ENCODE data around the gene COPS4. TPM values are rescaled to one million over a fixed set of nuclear protein-coding genes. Genes with fewer than 3 reads are reported as not detected.

The COPS4 gene
- total and polyA plus RNA-seq, 2 of the 8 experiments (the other 6 are each of a cell fraction or from before 2014, with no cell fraction given), result 14.9 to 28.3 TPM

DNA sequence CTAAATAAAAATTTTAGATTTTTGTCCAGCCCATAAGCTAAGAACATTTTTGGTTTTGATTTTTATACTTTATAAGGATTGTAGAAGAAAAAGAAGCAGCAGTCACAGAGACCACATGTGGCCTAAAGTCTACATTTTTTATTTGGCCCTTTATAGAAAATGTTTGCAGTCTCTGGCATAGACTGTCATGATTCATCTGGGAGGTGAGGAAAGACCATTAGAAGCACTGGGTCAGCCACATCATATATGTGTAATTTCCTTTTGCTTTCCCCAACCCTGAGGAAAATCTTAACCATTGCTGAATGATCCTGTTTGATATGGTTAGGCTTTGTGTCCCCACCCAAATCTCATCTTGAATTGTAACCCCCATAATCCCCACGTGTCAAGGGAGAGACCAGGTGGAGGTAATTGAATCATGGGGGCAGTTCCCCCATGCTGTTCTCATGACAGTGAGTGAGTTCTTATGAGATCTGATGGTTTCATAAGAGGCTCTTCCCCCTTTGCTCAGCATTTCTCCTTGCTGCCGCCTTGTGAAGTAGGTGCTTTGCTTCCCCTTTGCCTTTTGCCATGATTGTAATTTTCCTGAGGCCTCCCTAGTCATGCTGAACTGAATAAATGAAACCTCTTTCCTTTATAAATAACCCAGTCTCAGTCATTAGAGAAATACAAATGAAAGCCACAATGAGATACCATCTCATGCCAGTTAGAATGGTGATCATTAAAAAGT is 12.1 kb upstream of the COPS4 start:
- no peak overlapping the region for H3K18ac ChIP-seq (ENCODE audit: extremely low read depth, low read length)
- H3K4ac ChIP-seq (replicated peaks; ENCODE audit: insufficient read length, low read depth, low read length), result no peak overlapping the region
- DNase-seq (ENCODE audit: low read depth in 1 of 2, low spot score in 2 of 2) (no peak), FAIRE-seq (no peak)
- no peak overlapping the region for H2BK20ac ChIP-seq (ENCODE audit: low read length)
- H3K79me2 ChIP-seq (ENCODE audit: control insufficient read depth in 1 of 2, insufficient read depth in 2 of 2, low read length in 2 of 2), result no peaks in the 10 kb centered on the region
- no peak overlapping the region for H3K27ac ChIP-seq (ENCODE audit: low read depth, low read length)
- H2BK120ac ChIP-seq (replicated peaks; ENCODE audit: low read depth, low read length), result no peak overlapping the region
- no peak overlapping the region for H2BK15ac ChIP-seq (ENCODE audit: low read length)
- H3K4me3 ChIP-seq (ENCODE audit: extremely low read depth in 1 of 4, insufficient read depth in 2 of 4, low read depth in 3 of 4, low read length in 4 of 4), result no peak overlapping the region
- no peak overlapping the region for H4K91ac ChIP-seq (replicated peaks; ENCODE audit: insufficient read length, low read length)
- H2BK5ac ChIP-seq (ENCODE audit: low read depth, low read length), result no peak overlapping the region
- no peak overlapping the region for H3K23ac ChIP-seq (ENCODE audit: insufficient read length)
- no peak overlapping the region for H2AFZ ChIP-seq (ENCODE audit: low read length)
- H3K27me3 ChIP-seq (replicated peaks in 1 of 4; ENCODE audit: control insufficient read depth in 3 of 4, extremely low read depth in 1 of 4, insufficient read depth in 3 of 4, low read length in 3 of 4), result no peaks in the 10 kb centered on the region
- no peaks in the 10 kb centered on the region for H3K79me1 ChIP-seq (ENCODE audit: low read depth, low read length)
- H3K23me2 ChIP-seq (ENCODE audit: low read depth, low read length), result no peaks in the 10 kb centered on the region
- peaks cover 0 to 4% of the 10 kb centered on the region in 2 experiments; a peak in 2 of 4 replicates for H3K9me3 ChIP-seq (ENCODE audit: insufficient read depth in 2 of 2, low read depth in 1 of 2, low read length in 1 of 2)
- H4K20me1 ChIP-seq (replicated peaks in 1 of 2; ENCODE audit: control insufficient read depth in 1 of 2, insufficient read depth in 2 of 2, low read length in 2 of 2), result no peaks in the 10 kb centered on the region
- ChIA-PET POLR2A (ENCODE audit: partially characterized antibody) (interaction anchor here (0.6 to 2.0 kb wide), 4 partner anchors 10 to 145 kb away, joined by 3 to 8 read pairs (median 6); partner anchors contain the start of gene COPS4), CTCF (ENCODE audit: partially characterized antibody) (no interaction called here)
- H4K8ac ChIP-seq (ENCODE audit: extremely low read depth, insufficient read depth, low read length), result no peak overlapping the region
- H3K14ac ChIP-seq (ENCODE audit: insufficient read length), result no peak overlapping the region
- H3K56ac ChIP-seq (replicated peaks; ENCODE audit: insufficient read length, low read depth, low read length), result no peak overlapping the region
- H2BK12ac ChIP-seq (ENCODE audit: low read depth, low read length), result no peak overlapping the region
- H3K4me2 ChIP-seq (ENCODE audit: insufficient read depth in 1 of 2, low read depth in 2 of 2, low read length in 2 of 2), result no peak overlapping the region
- H3K36me3 ChIP-seq (ENCODE audit: control insufficient read depth in 2 of 4, insufficient read depth in 4 of 4, low read length in 3 of 4), result no peaks in the 10 kb centered on the region
- 72% methylated on average over 2 of the region's 2 CpGs; no CpG with 5 or more reads in 1 of the 2 experiments for WGBS, 2 experiments (ENCODE audit: extremely low coverage in 1 of 2, insufficient coverage in 1 of 2, insufficient read length in 1 of 2, insufficient replicate concordance in 2 of 2, low coverage in 1 of 2, low lambda C conversion rate in 2 of 2, missing lambda C conversion rate in 1 of 2)
- no peak overlapping the region for H3K9ac ChIP-seq (replicated peaks in 1 of 4; ENCODE audit: extremely low read depth in 1 of 4, low read depth in 3 of 4, low read length in 3 of 4)
- no peaks in the 10 kb centered on the region for H3K4me1 ChIP-seq (replicated peaks in 1 of 4; ENCODE audit: control insufficient read depth in 3 of 4, insufficient read depth in 4 of 4, low read length in 3 of 4)
- no peak overlapping the region for H2AK5ac ChIP-seq (ENCODE audit: low read depth, low read length)
- H4K5ac ChIP-seq (ENCODE audit: insufficient read length, low read depth, low read length), result no peak overlapping the region
- TF ChIP-seq YY1 (IDR thresholded peaks at IDR 0.05; ENCODE audit: low read depth, low read length), result no peak
- TF ChIP-seq ZNF274 (IDR thresholded peaks at IDR 0.05; ENCODE audit: borderline replicate concordance, extremely low read depth, low read length), result no peak
- no peak for TF ChIP-seq PHF8 (conservative IDR thresholded peaks at IDR 0.05; ENCODE audit: low read depth, low read length)
- TF ChIP-seq SIRT6 (IDR thresholded peaks at IDR 0.05; ENCODE audit: low read length), result no peak
- TF ChIP-seq, protein P1, sequence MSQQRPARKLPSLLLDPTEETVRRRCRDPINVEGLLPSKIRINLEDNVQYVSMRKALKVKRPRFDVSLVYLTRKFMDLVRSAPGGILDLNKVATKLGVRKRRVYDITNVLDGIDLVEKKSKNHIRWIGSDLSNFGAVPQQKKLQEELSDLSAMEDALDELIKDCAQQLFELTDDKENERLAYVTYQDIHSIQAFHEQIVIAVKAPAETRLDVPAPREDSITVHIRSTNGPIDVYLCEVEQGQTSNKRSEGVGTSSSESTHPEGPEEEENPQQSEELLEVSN (IDR thresholded peaks at IDR 0.05), result no peak
- no peak for TF ChIP-seq EZH2 (IDR thresholded peaks at IDR 0.05; ENCODE audit: low read depth, low read length, severe bottlenecking)
- TF ChIP-seq RNF2 (IDR thresholded peaks at IDR 0.05; ENCODE audit: borderline replicate concordance, low read depth, low read length, missing control alignments, poor library complexity, severe bottlenecking), result no peak
- no peak for TF ChIP-seq RFX5 (IDR thresholded peaks at IDR 0.05; ENCODE audit: borderline replicate concordance, low read depth, low read length)
- no peak for TF ChIP-seq EGR1 (IDR thresholded peaks at IDR 0.05; ENCODE audit: borderline replicate concordance, low read depth, low read length)
- TF ChIP-seq JUN (IDR thresholded peaks at IDR 0.05; ENCODE audit: low read depth, low read length), result no peak
